Right atrium auricular region (tissue), 2 donors: ENCODE measurements around the gene CUBN. TPM values are rescaled to one million over a fixed set of nuclear protein-coding genes. Genes with fewer than 3 reads are reported as not detected.

ENCODE experiments used
- DNase-seq: peaks from one replicate; pipeline ENCODE4 v3.0.0-alpha.2; 2019; ENCODE audit warnings: low spot score
- H3K27ac ChIP-seq, 2 donors: fragments of 200-600 bp; sonication (generic); 1 replicate in 1 of 2; 2 replicates in 1 of 2; pipeline ENCODE4 v1.5.1; 2016 to 2019
- H3K27me3 ChIP-seq, 2 donors: fragments of 200-600 bp; sonication (generic); one replicate each; pipeline versions ENCODE4 v1.5.1 to v1.6.0; 2017 to 2019
- H3K36me3 ChIP-seq: fragments of 200-600 bp; sonication (generic); one replicate; pipeline ENCODE4 v1.5.1; 2016
- H3K4me1 ChIP-seq, 2 donors: fragments of 200-600 bp; sonication (generic); one replicate each; pipeline versions ENCODE4 v1.5.1 to v1.6.0; 2017 to 2019
- H3K4me3 ChIP-seq, 2 donors: fragments of 200-600 bp; sonication (generic); 1 replicate in 1 of 2; 2 replicates in 1 of 2; pipeline ENCODE4 v1.5.1; 2017 to 2019; ENCODE audit warnings: mild to moderate bottlenecking in 1 of 2, moderate library complexity in 1 of 2
- H3K9me3 ChIP-seq, 2 donors: fragments of 200-600 bp; sonication (generic); one replicate each; pipeline ENCODE4 v1.5.1; 2019
- total RNA-seq, 2 donors: library from RNA; depleted of rRNA; stranded (reverse); fragments of >200 nt; gene quantifications; one replicate each; pipeline ENCODE4 v1.1.0, GENCODE V29; 2016
- TF ChIP-seq, protein P1 (sequence below), 2 donors: fragments of 200-600 bp; sonication (generic); IDR thresholded peaks; one replicate each; pipeline ENCODE4 v1.5.1; 2019; ENCODE audit warnings: antibody characterized with exemption in 2 of 2

The CUBN gene
- total RNA-seq, 2 donors from 2014 or later: 0.15 to 0.94 TPM

DNA sequence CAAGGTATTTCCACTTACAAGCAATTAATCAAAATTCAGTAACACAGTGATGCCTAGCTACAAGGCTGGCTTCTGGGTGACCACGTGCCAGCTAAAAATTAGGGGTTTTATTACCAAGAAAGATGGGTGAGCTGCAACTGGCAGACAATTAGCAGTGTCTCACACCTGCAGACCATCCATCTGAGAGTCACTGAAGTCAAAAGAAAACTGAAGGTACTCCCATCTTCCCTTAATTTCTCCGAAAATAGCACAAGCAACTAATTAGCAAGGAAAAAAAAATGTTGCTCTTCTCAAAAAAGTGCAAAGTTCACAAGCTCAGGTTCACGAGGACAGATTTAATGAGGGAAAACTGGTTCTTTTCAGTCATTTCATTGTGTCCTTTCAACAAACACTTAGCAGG, 340.8 kb downstream of the CUBN start:
- TF ChIP-seq, protein P1, sequence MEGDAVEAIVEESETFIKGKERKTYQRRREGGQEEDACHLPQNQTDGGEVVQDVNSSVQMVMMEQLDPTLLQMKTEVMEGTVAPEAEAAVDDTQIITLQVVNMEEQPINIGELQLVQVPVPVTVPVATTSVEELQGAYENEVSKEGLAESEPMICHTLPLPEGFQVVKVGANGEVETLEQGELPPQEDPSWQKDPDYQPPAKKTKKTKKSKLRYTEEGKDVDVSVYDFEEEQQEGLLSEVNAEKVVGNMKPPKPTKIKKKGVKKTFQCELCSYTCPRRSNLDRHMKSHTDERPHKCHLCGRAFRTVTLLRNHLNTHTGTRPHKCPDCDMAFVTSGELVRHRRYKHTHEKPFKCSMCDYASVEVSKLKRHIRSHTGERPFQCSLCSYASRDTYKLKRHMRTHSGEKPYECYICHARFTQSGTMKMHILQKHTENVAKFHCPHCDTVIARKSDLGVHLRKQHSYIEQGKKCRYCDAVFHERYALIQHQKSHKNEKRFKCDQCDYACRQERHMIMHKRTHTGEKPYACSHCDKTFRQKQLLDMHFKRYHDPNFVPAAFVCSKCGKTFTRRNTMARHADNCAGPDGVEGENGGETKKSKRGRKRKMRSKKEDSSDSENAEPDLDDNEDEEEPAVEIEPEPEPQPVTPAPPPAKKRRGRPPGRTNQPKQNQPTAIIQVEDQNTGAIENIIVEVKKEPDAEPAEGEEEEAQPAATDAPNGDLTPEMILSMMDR (IDR thresholded peaks at IDR 0.05): no peak
- Histone ChIP-seq H3K27ac (no peak overlapping the region), H3K4me1 (peaks cover 0 to 12% of the 10 kb centered on the region in 2 donors), H3K9me3 (no peaks in the 10 kb centered on the region), H3K36me3 (no peaks in the 10 kb centered on the region), H3K4me3 (no peak overlapping the region), H3K27me3 (no peaks in the 10 kb centered on the region)
- DNase-seq: no peak

DNA sequence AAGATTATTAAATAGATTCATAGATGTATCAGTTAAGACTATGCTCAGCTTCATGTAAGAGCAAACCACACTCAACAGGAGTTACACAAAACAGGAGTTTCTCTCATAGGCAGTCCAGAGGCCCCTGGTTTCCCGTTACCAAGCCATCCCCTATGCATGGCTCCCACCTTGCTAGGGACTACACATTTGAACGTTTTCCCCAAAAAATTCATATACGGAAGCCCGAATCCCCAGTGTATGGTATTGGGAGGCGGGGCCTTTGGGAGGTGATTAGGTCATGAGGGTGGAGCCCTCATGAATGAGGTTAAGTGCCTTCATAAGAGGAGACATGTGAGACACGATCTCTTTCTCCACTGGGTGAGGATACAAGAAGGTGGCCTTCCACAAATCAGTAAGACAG, 341.5 kb downstream of the CUBN start:
- no peak overlapping the region for H3K27ac ChIP-seq
- DNase-seq: no peak
- H3K4me1 ChIP-seq: peaks cover 0 to 12% of the 10 kb centered on the region in 2 donors
- TF ChIP-seq, protein P1 (IDR thresholded peaks at IDR 0.05): no peak
- H3K4me3 ChIP-seq: no peak overlapping the region
- H3K36me3 ChIP-seq: no peaks in the 10 kb centered on the region
- no peaks in the 10 kb centered on the region for H3K27me3 ChIP-seq
- H3K9me3 ChIP-seq: no peaks in the 10 kb centered on the region

DNA sequence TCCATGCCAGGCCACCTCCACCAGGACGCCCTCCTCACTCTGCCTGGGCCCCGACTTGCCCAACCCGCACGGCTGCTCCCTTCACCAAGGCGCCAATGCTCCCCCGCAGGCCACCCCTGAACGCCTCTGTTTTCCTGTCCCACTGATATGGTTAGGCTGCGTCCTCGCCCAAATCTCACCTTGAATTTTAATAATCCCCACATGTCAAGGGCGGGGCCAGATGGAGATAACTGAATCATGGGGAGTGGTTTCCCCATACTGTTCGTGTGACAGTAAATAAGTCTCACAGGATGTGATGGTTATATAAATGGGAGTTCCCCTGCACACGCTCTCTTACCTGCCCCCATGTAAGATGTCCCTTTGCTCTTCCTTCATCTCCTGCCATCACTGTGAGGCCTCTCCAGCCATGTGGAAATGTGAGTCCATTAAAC, 342.2 kb downstream of the CUBN start:
- no peak overlapping the region for H3K27ac ChIP-seq

DNA sequence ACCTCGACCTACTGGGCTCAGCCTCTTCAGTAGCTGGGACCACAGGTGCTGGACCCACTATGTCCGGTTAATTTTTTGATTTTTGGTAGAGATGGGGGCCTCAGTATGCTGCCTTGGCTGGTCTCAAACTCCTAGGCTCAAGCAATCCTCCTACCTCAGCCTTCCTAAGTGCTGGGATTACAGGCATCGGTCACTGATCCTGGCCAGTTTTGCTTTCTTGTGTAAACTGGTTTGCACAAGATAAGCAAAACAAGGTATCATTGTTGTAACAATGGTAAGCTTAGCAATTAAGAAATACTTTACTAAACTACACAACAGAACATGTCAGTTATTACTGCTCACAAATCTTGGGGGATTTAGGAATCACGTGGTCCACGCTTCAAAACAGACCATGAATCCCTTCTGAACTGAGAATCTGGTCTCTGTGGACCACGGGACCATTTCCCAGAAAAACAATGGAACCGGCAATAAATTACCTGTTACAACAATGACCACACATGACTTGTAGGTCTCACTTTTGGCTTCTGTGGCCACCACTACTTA, 349.2 kb downstream of the CUBN start:
- TF ChIP-seq, protein P1 (IDR thresholded peaks at IDR 0.05): no peak
- peaks cover 0 to 3% of the 10 kb centered on the region in 2 donors for H3K4me1 ChIP-seq
- no peaks in the 10 kb centered on the region for H3K27me3 ChIP-seq
- DNase-seq: no peak
- H3K27ac ChIP-seq: no peak overlapping the region
- no peak overlapping the region for H3K4me3 ChIP-seq
- H3K9me3 ChIP-seq: no peaks in the 10 kb centered on the region
- H3K36me3 ChIP-seq: no peaks in the 10 kb centered on the region

More for the DNA sequence above, 342.2 kb downstream of the CUBN start:
- Histone ChIP-seq H3K4me3 (no peak overlapping the region), H3K4me1 (peaks cover 0 to 12% of the 10 kb centered on the region in 2 donors), H3K27me3 (no peaks in the 10 kb centered on the region), H3K9me3 (no peaks in the 10 kb centered on the region), H3K36me3 (no peaks in the 10 kb centered on the region)
- TF ChIP-seq, protein P1 (IDR thresholded peaks at IDR 0.05): no peak
- no peak for DNase-seq

DNA sequence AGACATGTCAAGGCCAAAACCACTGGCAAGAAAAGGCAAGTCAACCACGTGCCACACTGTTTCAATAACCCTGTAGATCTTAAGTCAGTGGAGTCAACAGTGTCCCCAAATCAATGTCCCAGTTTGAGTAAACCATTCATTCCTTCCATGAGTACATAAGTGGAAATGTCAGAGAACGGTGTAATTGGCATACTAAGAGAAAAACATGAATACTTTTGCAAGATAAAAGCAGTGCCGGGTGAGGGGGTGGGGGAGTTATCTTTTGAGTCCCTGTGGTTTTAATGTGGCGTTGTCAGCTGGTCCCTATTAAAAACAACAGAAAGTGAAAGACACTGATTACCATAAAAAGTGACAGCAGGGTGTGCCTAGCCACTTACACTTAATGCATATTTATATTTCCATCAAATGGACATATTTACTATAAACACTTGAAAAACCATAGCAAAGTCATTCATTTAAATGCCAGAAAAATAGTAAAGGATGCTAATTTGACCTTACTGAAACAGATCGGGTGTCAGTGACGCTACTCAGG, 350.2 kb downstream of the CUBN start:
- no peaks in the 10 kb centered on the region for H3K36me3 ChIP-seq
- no peak overlapping the region for H3K4me3 ChIP-seq
- H3K27ac ChIP-seq: no peak overlapping the region
- H3K27me3 ChIP-seq: no peaks in the 10 kb centered on the region
- peaks cover 0 to 3% of the 10 kb centered on the region in 2 donors for H3K4me1 ChIP-seq
- no peaks in the 10 kb centered on the region for H3K9me3 ChIP-seq
- TF ChIP-seq, protein P1 (IDR thresholded peaks at IDR 0.05): no peak
- no peak for DNase-seq
